ENCODE results near the gene MMP25. TPM values are rescaled to one million over a fixed set of nuclear protein-coding genes. Genes with fewer than 3 reads are reported as not detected.

Gene MMP25
- total RNA-seq, 1 experiment from 2014 or later: 0.67 TPM

DNA sequence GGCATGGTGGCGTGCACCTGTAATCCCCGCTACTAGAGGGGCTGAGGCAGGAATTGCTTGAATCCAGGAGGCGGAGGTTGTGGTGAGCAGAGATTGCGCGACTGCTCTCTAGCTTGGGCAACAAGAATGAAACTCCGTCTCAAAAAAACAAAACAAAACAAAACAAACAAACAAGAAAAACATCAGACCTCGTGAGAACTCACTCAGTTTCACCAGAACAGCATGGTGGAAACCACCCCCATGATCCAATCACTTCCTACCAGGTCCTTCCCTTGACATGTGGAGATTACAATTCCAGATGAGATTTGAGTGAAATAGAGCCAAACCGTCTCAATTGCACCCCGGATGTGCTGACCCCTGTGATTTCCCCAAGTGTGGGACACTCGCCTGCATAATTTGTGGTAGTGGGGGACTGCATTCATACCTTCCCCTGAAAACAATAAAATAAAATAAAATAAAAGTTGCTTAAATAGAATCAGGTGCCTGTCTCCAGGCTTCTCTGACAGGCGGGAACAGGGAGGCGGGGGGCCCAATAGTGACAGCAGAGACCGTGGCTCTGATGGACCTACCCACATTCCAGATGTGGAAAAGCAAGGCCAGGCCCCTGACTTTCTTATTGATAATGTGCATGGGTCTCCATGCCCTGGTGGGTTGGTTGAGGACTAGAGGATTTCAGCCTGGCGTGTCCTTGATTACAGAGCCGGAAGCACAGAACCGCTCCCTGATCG, 39.7 kb downstream of the MMP25 start:
- DNase-seq (ENCODE audit: low read depth, low spot score) (no peak), ATAC-seq (no peak)
- Histone ChIP-seq H3K4me1 (ENCODE audit: control insufficient read depth, insufficient read depth, low read length) (no peaks in the 10 kb centered on the region), H3K27ac (ENCODE audit: low read length) (no peak overlapping the region), H3K27me3 (ENCODE audit: control insufficient read depth, insufficient read depth, low read length) (no peaks in the 10 kb centered on the region), H3K36me3 (ENCODE audit: control insufficient read depth, insufficient read depth, low read length) (no peaks in the 10 kb centered on the region), H3K9me3 (ENCODE audit: control insufficient read depth, insufficient read depth, low read depth, low read length) (no peaks in the 10 kb centered on the region), H3K4me3 (ENCODE audit: low read depth in 2 of 2, low read length in 2 of 2) (no peak overlapping the region)
- TF ChIP-seq TCF7L2 (IDR thresholded peaks at IDR 0.05; ENCODE audit: low read depth, low read length): no peak
- TF ChIP-seq POLR2AphosphoS5 (IDR thresholded peaks at IDR 0.05; ENCODE audit: low read depth, low read length): no peak
- TF ChIP-seq, protein P1, sequence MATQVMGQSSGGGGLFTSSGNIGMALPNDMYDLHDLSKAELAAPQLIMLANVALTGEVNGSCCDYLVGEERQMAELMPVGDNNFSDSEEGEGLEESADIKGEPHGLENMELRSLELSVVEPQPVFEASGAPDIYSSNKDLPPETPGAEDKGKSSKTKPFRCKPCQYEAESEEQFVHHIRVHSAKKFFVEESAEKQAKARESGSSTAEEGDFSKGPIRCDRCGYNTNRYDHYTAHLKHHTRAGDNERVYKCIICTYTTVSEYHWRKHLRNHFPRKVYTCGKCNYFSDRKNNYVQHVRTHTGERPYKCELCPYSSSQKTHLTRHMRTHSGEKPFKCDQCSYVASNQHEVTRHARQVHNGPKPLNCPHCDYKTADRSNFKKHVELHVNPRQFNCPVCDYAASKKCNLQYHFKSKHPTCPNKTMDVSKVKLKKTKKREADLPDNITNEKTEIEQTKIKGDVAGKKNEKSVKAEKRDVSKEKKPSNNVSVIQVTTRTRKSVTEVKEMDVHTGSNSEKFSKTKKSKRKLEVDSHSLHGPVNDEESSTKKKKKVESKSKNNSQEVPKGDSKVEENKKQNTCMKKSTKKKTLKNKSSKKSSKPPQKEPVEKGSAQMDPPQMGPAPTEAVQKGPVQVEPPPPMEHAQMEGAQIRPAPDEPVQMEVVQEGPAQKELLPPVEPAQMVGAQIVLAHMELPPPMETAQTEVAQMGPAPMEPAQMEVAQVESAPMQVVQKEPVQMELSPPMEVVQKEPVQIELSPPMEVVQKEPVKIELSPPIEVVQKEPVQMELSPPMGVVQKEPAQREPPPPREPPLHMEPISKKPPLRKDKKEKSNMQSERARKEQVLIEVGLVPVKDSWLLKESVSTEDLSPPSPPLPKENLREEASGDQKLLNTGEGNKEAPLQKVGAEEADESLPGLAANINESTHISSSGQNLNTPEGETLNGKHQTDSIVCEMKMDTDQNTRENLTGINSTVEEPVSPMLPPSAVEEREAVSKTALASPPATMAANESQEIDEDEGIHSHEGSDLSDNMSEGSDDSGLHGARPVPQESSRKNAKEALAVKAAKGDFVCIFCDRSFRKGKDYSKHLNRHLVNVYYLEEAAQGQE (IDR thresholded peaks at IDR 0.05; ENCODE audit: insufficient read depth in 1 of 2, low read depth in 2 of 2, low read length in 1 of 2): no peak
- TF ChIP-seq, protein P2, sequence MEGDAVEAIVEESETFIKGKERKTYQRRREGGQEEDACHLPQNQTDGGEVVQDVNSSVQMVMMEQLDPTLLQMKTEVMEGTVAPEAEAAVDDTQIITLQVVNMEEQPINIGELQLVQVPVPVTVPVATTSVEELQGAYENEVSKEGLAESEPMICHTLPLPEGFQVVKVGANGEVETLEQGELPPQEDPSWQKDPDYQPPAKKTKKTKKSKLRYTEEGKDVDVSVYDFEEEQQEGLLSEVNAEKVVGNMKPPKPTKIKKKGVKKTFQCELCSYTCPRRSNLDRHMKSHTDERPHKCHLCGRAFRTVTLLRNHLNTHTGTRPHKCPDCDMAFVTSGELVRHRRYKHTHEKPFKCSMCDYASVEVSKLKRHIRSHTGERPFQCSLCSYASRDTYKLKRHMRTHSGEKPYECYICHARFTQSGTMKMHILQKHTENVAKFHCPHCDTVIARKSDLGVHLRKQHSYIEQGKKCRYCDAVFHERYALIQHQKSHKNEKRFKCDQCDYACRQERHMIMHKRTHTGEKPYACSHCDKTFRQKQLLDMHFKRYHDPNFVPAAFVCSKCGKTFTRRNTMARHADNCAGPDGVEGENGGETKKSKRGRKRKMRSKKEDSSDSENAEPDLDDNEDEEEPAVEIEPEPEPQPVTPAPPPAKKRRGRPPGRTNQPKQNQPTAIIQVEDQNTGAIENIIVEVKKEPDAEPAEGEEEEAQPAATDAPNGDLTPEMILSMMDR (IDR thresholded peaks at IDR 0.05): no peak
- no peak for TF ChIP-seq SIN3A (IDR thresholded peaks at IDR 0.05; ENCODE audit: borderline replicate concordance, insufficient read depth, low read depth, low read length)
- no TSS peak for BruUV-seq (replicated peaks)
- POLR2A ChIA-PET: no interaction called here
- CTCF ChIA-PET: no interaction called here
- in situ Hi-C loops (cut with HindIII; ENCODE audit: low pct_unique_long_range_greater_than_20kb, low sequenced_read_pairs): no loop called here
- intact Hi-C loops (cut with micrococcal nuclease; ENCODE audit: unreplicated experiment): no loop called here

DNA sequence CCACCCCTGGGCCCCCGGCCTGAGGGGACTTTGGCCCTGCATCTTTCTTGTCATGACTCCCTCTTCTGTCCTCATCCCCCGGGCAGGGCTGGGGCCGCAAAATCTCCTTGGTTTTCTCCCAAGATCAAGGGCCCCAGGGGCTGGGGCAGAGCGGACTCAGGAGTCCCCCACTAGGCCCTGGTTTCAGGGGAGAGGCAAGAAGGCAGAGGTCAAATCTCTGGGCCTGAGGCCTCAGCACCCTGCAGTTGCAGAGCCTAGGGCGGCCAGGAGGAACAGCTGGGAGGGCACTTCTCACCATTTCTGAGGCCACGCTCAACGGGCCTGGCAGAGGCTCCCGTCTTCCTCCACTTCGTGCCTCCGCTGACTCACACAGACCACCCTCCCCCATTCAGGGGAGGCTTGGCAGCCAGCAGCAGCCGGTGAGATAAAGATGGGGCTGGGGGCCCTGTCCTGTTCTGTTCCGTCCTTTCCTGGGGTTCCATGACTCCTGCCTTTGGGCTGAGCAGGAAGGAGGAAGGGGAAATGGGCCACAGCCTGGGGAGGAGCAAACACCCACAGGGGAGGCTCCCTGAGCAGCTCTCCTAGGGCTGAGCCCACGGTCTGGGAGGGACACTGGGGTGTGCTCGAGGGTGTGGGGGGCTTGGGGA, 40.4 kb downstream of the MMP25 start:
- Histone ChIP-seq H3K4me3 (ENCODE audit: low read depth in 2 of 2, low read length in 2 of 2) (no peak overlapping the region), H3K9me3 (ENCODE audit: control insufficient read depth, insufficient read depth, low read depth, low read length) (no peaks in the 10 kb centered on the region), H3K27me3 (ENCODE audit: control insufficient read depth, insufficient read depth, low read length) (no peaks in the 10 kb centered on the region), H3K27ac (ENCODE audit: low read length) (no peak overlapping the region), H3K36me3 (ENCODE audit: control insufficient read depth, insufficient read depth, low read length) (no peaks in the 10 kb centered on the region), H3K4me1 (ENCODE audit: control insufficient read depth, insufficient read depth, low read length) (no peaks in the 10 kb centered on the region)
- intact Hi-C loops (cut with micrococcal nuclease; ENCODE audit: unreplicated experiment): no loop called here
- TF ChIP-seq POLR2AphosphoS5 (IDR thresholded peaks at IDR 0.05; ENCODE audit: low read depth, low read length) (no peak), SIN3A (IDR thresholded peaks at IDR 0.05; ENCODE audit: borderline replicate concordance, insufficient read depth, low read depth, low read length) (no peak), TCF7L2 (IDR thresholded peaks at IDR 0.05; ENCODE audit: low read depth, low read length) (no peak)
- TF ChIP-seq, protein P2 (IDR thresholded peaks at IDR 0.05): no peak
- TF ChIP-seq, protein P1 (IDR thresholded peaks at IDR 0.05; ENCODE audit: insufficient read depth in 1 of 2, low read depth in 2 of 2, low read length in 1 of 2): no peak
- CTCF ChIA-PET: interaction anchor here (1.2 kb wide), 1 partner anchor 11 kb away, joined by 4 read pairs; no protein-coding TSS in a partner anchor
- ATAC-seq (no peak), DNase-seq (ENCODE audit: low read depth, low spot score) (no peak)
- in situ Hi-C loops (cut with HindIII; ENCODE audit: low pct_unique_long_range_greater_than_20kb, low sequenced_read_pairs): no loop called here
- no TSS peak for BruUV-seq (replicated peaks)
- POLR2A ChIA-PET: no interaction called here

All from Panc1 (cell line).